ENCODE results near the gene IRS2. TPM values are rescaled to one million over a fixed set of nuclear protein-coding genes. Genes with fewer than 3 reads are reported as not detected.

IRS2 gene
- total RNA-seq, 5 donors from 2014 or later (not counting 1 experiment from before 2014, with no cell fraction given) = 22.1 to 95.7 (median 25.7) TPM

- H3K36me3 ChIP-seq (ENCODE audit: control insufficient read depth in 2 of 2, extremely low read depth in 1 of 2, insufficient read depth in 1 of 2, low read length in 1 of 2) = no peaks in the 10 kb centered on the region
- no peak overlapping the region for H3K4me3 Mint-ChIP-seq
- H3K9me3 ChIP-seq = no peaks in the 10 kb centered on the region
- H3K27me3 Mint-ChIP-seq = peaks cover 3 to 8% of the 10 kb centered on the region in 2 donors
- H3K27ac ChIP-seq (ENCODE audit: low read length) = no peak overlapping the region
- no peak overlapping the region for H3K4me3 ChIP-seq (ENCODE audit: control insufficient read depth in 1 of 2, extremely low read depth in 1 of 2, low read length in 1 of 2)
- H3K4me1 ChIP-seq (ENCODE audit: control insufficient read depth in 1 of 2, extremely low read depth in 1 of 2, insufficient read depth in 2 of 2, low read length in 2 of 2) = peaks cover 0 to 7% of the 10 kb centered on the region in 2 experiments
- CTCF ChIA-PET = no interaction called here
- peaks cover 3 to 7% (median 7%) of the 10 kb centered on the region in 3 donors for H3K4me1 Mint-ChIP-seq
- no peak for DNase-seq
- POLR2A ChIA-PET = no interaction called here
- H3K27ac Mint-ChIP-seq = no peak overlapping the region
- WGBS (ENCODE audit: insufficient coverage) = 94% methylated on average over 12 of the region's 14 CpGs
- ATAC-seq (replicated peaks in 1 of 4) = no peak
- H3K9me3 Mint-ChIP-seq = no peaks in the 10 kb centered on the region
- no peaks in the 10 kb centered on the region for H3K36me3 Mint-ChIP-seq
- H3K27me3 ChIP-seq (replicated peaks in 1 of 2; ENCODE audit: control insufficient read depth in 2 of 2, extremely low read depth in 1 of 2, insufficient read depth in 2 of 2, low read length in 1 of 2) = peaks cover 0 to 4% of the 10 kb centered on the region in 2 experiments
Measured at GRCh38 chr13:109738298-109738746, 48.1 kb downstream of the IRS2 start.

- Histone ChIP-seq H3K9me3 (no peaks in the 10 kb centered on the region), H3K27ac (ENCODE audit: low read length) (no peak overlapping the region), H3K4me3 (ENCODE audit: control insufficient read depth in 1 of 2, extremely low read depth in 1 of 2, low read length in 1 of 2) (no peak overlapping the region), H3K36me3 (ENCODE audit: control insufficient read depth in 2 of 2, extremely low read depth in 1 of 2, insufficient read depth in 1 of 2, low read length in 1 of 2) (no peaks in the 10 kb centered on the region), H3K4me1 (ENCODE audit: control insufficient read depth in 1 of 2, extremely low read depth in 1 of 2, insufficient read depth in 2 of 2, low read length in 2 of 2) (peaks cover 0 to 8% of the 10 kb centered on the region in 2 experiments), H3K27me3 (replicated peaks in 1 of 2; ENCODE audit: control insufficient read depth in 2 of 2, extremely low read depth in 1 of 2, insufficient read depth in 2 of 2, low read length in 1 of 2) (peaks cover 0 to 4% of the 10 kb centered on the region in 2 experiments)
- ChIA-PET POLR2A (no interaction called here), CTCF (no interaction called here)
- no peak for ATAC-seq (replicated peaks in 1 of 4)
- WGBS (ENCODE audit: insufficient coverage) = 75% methylated on average over 3 of the region's 5 CpGs
- Mint-ChIP-seq H3K36me3 (no peaks in the 10 kb centered on the region), H3K4me3 (no peak overlapping the region), H3K27ac (no peak overlapping the region), H3K4me1 (peaks cover 0 to 8% (median 7%) of the 10 kb centered on the region in 3 donors), H3K9me3 (no peaks in the 10 kb centered on the region), H3K27me3 (peaks cover 3 to 8% of the 10 kb centered on the region in 2 donors)
- no peak for DNase-seq
Measured at GRCh38 chr13:109737606-109738005, 48.8 kb downstream of the IRS2 start.

GRCh38 chr13:109737046-109737573, 49.3 kb downstream of the IRS2 start:
- Mint-ChIP-seq H3K4me1 (peaks cover under 1 to 8% (median 7%) of the 10 kb centered on the region in 3 donors), H3K27me3 (peaks cover 3 to 8% of the 10 kb centered on the region in 2 donors), H3K27ac (no peak overlapping the region), H3K36me3 (no peaks in the 10 kb centered on the region), H3K9me3 (no peaks in the 10 kb centered on the region), H3K4me3 (no peak overlapping the region)
- POLR2A ChIA-PET = no interaction called here
- Histone ChIP-seq H3K27ac (ENCODE audit: low read length) (no peak overlapping the region), H3K4me1 (ENCODE audit: control insufficient read depth in 1 of 2, extremely low read depth in 1 of 2, insufficient read depth in 2 of 2, low read length in 2 of 2) (peaks cover 0 to 8% of the 10 kb centered on the region in 2 experiments), H3K27me3 (replicated peaks in 1 of 2; ENCODE audit: control insufficient read depth in 2 of 2, extremely low read depth in 1 of 2, insufficient read depth in 2 of 2, low read length in 1 of 2) (peaks cover 0 to 4% of the 10 kb centered on the region in 2 experiments), H3K4me3 (ENCODE audit: control insufficient read depth in 1 of 2, extremely low read depth in 1 of 2, low read length in 1 of 2) (no peak overlapping the region), H3K36me3 (ENCODE audit: control insufficient read depth in 2 of 2, extremely low read depth in 1 of 2, insufficient read depth in 1 of 2, low read length in 1 of 2) (no peaks in the 10 kb centered on the region), H3K9me3 (no peaks in the 10 kb centered on the region)
- ATAC-seq (replicated peaks in 1 of 4) = no peak
- no peak for DNase-seq
- 89% methylated on average over 12 of the region's 13 CpGs for WGBS (ENCODE audit: insufficient coverage)
- CTCF ChIA-PET = no interaction called here

GRCh38 chr13:109735436-109735966, 50.9 kb downstream of the IRS2 start:
- no peaks in the 10 kb centered on the region for H3K36me3 ChIP-seq (ENCODE audit: control insufficient read depth in 2 of 2, extremely low read depth in 1 of 2, insufficient read depth in 1 of 2, low read length in 1 of 2)
- POLR2A ChIA-PET = no interaction called here
- CTCF ChIA-PET = no interaction called here
- H3K27me3 ChIP-seq (replicated peaks in 1 of 2; ENCODE audit: control insufficient read depth in 2 of 2, extremely low read depth in 1 of 2, insufficient read depth in 2 of 2, low read length in 1 of 2) = peaks cover 0 to 13% of the 10 kb centered on the region in 2 experiments
- Mint-ChIP-seq H3K4me3 (no peak overlapping the region), H3K9me3 (no peaks in the 10 kb centered on the region), H3K27ac (no peak overlapping the region), H3K4me1 (peaks cover 4 to 20% (median 7%) of the 10 kb centered on the region in 3 donors), H3K27me3 (peaks cover 3 to 7% of the 10 kb centered on the region in 2 donors), H3K36me3 (no peaks in the 10 kb centered on the region)
- no peak for ATAC-seq (replicated peaks in 1 of 4)
- no peak for DNase-seq
- no peaks in the 10 kb centered on the region for H3K9me3 ChIP-seq
- no peak overlapping the region for H3K27ac ChIP-seq (ENCODE audit: low read length)
- WGBS (ENCODE audit: insufficient coverage) = no CpG with 5 or more reads among the region's 4 CpGs
- no peak overlapping the region for H3K4me3 ChIP-seq (ENCODE audit: control insufficient read depth in 1 of 2, extremely low read depth in 1 of 2, low read length in 1 of 2)
- H3K4me1 ChIP-seq (ENCODE audit: control insufficient read depth in 1 of 2, extremely low read depth in 1 of 2, insufficient read depth in 2 of 2, low read length in 2 of 2) = peaks cover 0 to 13% of the 10 kb centered on the region in 2 experiments

- Histone ChIP-seq H3K27me3 (replicated peaks in 1 of 2; ENCODE audit: control insufficient read depth in 2 of 2, extremely low read depth in 1 of 2, insufficient read depth in 2 of 2, low read length in 1 of 2) (peaks cover 0 to 13% of the 10 kb centered on the region in 2 experiments), H3K27ac (ENCODE audit: low read length) (no peak overlapping the region), H3K9me3 (no peaks in the 10 kb centered on the region), H3K4me3 (ENCODE audit: control insufficient read depth in 1 of 2, extremely low read depth in 1 of 2, low read length in 1 of 2) (no peak overlapping the region), H3K36me3 (ENCODE audit: control insufficient read depth in 2 of 2, extremely low read depth in 1 of 2, insufficient read depth in 1 of 2, low read length in 1 of 2) (no peaks in the 10 kb centered on the region), H3K4me1 (ENCODE audit: control insufficient read depth in 1 of 2, extremely low read depth in 1 of 2, insufficient read depth in 2 of 2, low read length in 2 of 2) (peaks cover 0 to 13% of the 10 kb centered on the region in 2 experiments)
- no peak overlapping the region for H3K4me3 Mint-ChIP-seq
- 81% methylated on average over 11 of the region's 21 CpGs for WGBS (ENCODE audit: insufficient coverage)
- H3K36me3 Mint-ChIP-seq = no peaks in the 10 kb centered on the region
- ATAC-seq (replicated peaks in 1 of 4) (no peak), DNase-seq (peak in 1 of 35 experiments; percentile 11)
- no peak overlapping the region for H3K27ac Mint-ChIP-seq
- peaks cover 6 to 10% of the 10 kb centered on the region in 2 donors for H3K27me3 Mint-ChIP-seq
- peaks cover 4 to 22% (median 7%) of the 10 kb centered on the region in 3 donors for H3K4me1 Mint-ChIP-seq
- POLR2A ChIA-PET = no interaction called here
- H3K9me3 Mint-ChIP-seq = no peaks in the 10 kb centered on the region
- CTCF ChIA-PET = interaction anchor here in 1 of 2 donors (0.7 kb wide), 1 partner anchor 9 kb away, joined by 11 read pairs; no protein-coding TSS in a partner anchor
Measured at GRCh38 chr13:109734002-109734785, 52.2 kb downstream of the IRS2 start.

- CTCF ChIA-PET = no interaction called here
- H3K4me3 ChIP-seq (ENCODE audit: control insufficient read depth in 1 of 2, extremely low read depth in 1 of 2, low read length in 1 of 2) = no peak overlapping the region
- no peaks in the 10 kb centered on the region for H3K9me3 ChIP-seq
- H3K9me3 Mint-ChIP-seq = no peaks in the 10 kb centered on the region
- DNase-seq = no peak
- no peak overlapping the region for H3K4me3 Mint-ChIP-seq
- H3K27me3 Mint-ChIP-seq = peaks cover 6 to 12% of the 10 kb centered on the region in 2 donors
- no peaks in the 10 kb centered on the region for H3K36me3 Mint-ChIP-seq
- H3K36me3 ChIP-seq (ENCODE audit: control insufficient read depth in 2 of 2, extremely low read depth in 1 of 2, insufficient read depth in 1 of 2, low read length in 1 of 2) = no peaks in the 10 kb centered on the region
- ATAC-seq (replicated peaks in 1 of 4) = no peak
- peaks cover 0 to 13% of the 10 kb centered on the region in 2 experiments for H3K27me3 ChIP-seq (replicated peaks in 1 of 2; ENCODE audit: control insufficient read depth in 2 of 2, extremely low read depth in 1 of 2, insufficient read depth in 2 of 2, low read length in 1 of 2)
- H3K4me1 Mint-ChIP-seq = peaks cover 4 to 22% (median 7%) of the 10 kb centered on the region in 3 donors
- POLR2A ChIA-PET = no interaction called here
- H3K27ac Mint-ChIP-seq = no peak overlapping the region
- 74% methylated on average over 22 of the region's 29 CpGs for WGBS (ENCODE audit: insufficient coverage)
- peaks cover 0 to 13% of the 10 kb centered on the region in 2 experiments for H3K4me1 ChIP-seq (ENCODE audit: control insufficient read depth in 1 of 2, extremely low read depth in 1 of 2, insufficient read depth in 2 of 2, low read length in 2 of 2)
- H3K27ac ChIP-seq (ENCODE audit: low read length) = no peak overlapping the region
Measured at GRCh38 chr13:109733550-109733949, 52.8 kb downstream of the IRS2 start.

All from T-cell (primary cell).